Measurements from ENCODE around the gene C1QTNF3. TPM values are rescaled to one million over a fixed set of nuclear protein-coding genes. Genes with fewer than 3 reads are reported as not detected.

Gene C1QTNF3
- total and polyA plus RNA-seq, 2 of the 8 experiments (the other 6 are each of a cell fraction or from before 2014, with no cell fraction given) = 1.0 to 1.2 TPM

DNA sequence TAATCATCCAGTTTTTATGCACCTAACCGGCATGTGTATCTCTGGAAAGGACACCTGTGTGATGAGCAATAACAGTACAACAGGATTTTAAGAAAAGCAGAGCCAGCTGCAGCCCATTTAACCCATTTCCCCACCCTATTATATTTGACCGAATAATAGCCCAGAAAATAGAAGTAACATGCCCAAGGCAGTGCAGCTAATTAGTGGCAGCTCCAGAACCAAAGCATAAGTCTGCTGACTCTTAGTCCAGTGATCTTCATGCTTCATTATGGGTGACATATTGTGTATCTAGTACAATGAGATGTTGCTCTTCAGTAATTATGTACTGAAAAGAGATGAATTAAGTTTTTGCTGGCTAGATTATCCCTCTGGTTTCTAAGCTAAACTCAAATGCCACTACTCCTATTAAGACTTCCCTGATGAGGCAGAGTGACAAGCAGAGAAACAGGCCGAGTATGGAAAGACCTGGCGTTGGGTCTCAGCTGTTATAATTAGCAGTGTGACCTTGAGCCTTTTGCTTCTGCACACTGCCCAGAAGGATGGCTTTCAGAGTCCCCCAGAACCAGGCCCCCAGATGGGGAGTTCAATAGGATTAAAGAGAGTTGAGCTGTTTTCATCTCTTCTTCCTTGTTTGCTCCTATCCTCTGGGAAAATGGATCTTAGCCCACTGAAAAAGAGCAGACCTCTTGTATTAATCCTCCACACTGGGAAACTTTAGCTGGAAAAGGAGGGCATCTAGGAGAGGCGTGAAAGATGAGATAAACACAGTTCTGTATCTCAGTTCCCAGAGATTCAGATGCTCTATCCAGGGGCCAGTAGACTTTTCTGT is 10.8 kb upstream of the C1QTNF3 start:
- DNase-seq (ENCODE audit: low read depth in 1 of 2, low spot score in 2 of 2) (no peak), FAIRE-seq (no peak)
- H3K14ac ChIP-seq (ENCODE audit: insufficient read length) = no peak overlapping the region
- no peaks in the 10 kb centered on the region for H3K23me2 ChIP-seq (ENCODE audit: low read depth, low read length)
- H2AK5ac ChIP-seq (ENCODE audit: low read depth, low read length) = no peak overlapping the region
- no peak overlapping the region for H3K27ac ChIP-seq (ENCODE audit: low read depth, low read length)
- no peak overlapping the region for H4K8ac ChIP-seq (ENCODE audit: extremely low read depth, insufficient read depth, low read length)
- H3K9me3 ChIP-seq (ENCODE audit: insufficient read depth in 2 of 2, low read depth in 1 of 2, low read length in 1 of 2) = no peaks in the 10 kb centered on the region
- no peaks in the 10 kb centered on the region for H3K79me2 ChIP-seq (ENCODE audit: control insufficient read depth in 1 of 2, insufficient read depth in 2 of 2, low read length in 2 of 2)
- no peaks in the 10 kb centered on the region for H3K79me1 ChIP-seq (ENCODE audit: low read depth, low read length)
- no peak overlapping the region for H2BK20ac ChIP-seq (ENCODE audit: low read length)
- H4K91ac ChIP-seq (replicated peaks; ENCODE audit: insufficient read length, low read length) = no peak overlapping the region
- no peak overlapping the region for H3K56ac ChIP-seq (replicated peaks; ENCODE audit: insufficient read length, low read depth, low read length)
- no peaks in the 10 kb centered on the region for H3K4me1 ChIP-seq (replicated peaks in 1 of 4; ENCODE audit: control insufficient read depth in 3 of 4, insufficient read depth in 4 of 4, low read length in 3 of 4)
- no peak overlapping the region for H3K23ac ChIP-seq (ENCODE audit: insufficient read length)
- no peak overlapping the region for H3K4me3 ChIP-seq (ENCODE audit: extremely low read depth in 1 of 4, insufficient read depth in 2 of 4, low read depth in 3 of 4, low read length in 4 of 4)
- no peak overlapping the region for H2BK15ac ChIP-seq (ENCODE audit: low read length)
- TF ChIP-seq, protein P1, sequence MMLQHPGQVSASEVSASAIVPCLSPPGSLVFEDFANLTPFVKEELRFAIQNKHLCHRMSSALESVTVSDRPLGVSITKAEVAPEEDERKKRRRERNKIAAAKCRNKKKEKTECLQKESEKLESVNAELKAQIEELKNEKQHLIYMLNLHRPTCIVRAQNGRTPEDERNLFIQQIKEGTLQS (IDR thresholded peaks at IDR 0.05; ENCODE audit: insufficient read depth, low read depth, low read length) = no peak
- TF ChIP-seq CHD1 (IDR thresholded peaks at IDR 0.05; ENCODE audit: low read depth, low read length) = no peak
- TF ChIP-seq, protein P2, sequence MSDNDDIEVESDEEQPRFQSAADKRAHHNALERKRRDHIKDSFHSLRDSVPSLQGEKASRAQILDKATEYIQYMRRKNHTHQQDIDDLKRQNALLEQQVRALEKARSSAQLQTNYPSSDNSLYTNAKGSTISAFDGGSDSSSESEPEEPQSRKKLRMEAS (IDR thresholded peaks at IDR 0.05) = no peak
- TF ChIP-seq SP1 (IDR thresholded peaks at IDR 0.05; ENCODE audit: low read depth, low read length) = no peak
- TF ChIP-seq KDM1A (IDR thresholded peaks at IDR 0.05; ENCODE audit: borderline replicate concordance, low read length) = no peak
- no peak for TF ChIP-seq CHD2 (IDR thresholded peaks at IDR 0.05; ENCODE audit: low read length)
- TF ChIP-seq BACH1 (IDR thresholded peaks at IDR 0.05; ENCODE audit: low read length) = no peak
- no peak overlapping the region for H3K18ac ChIP-seq (ENCODE audit: extremely low read depth, low read length)
- H2BK12ac ChIP-seq (ENCODE audit: low read depth, low read length) = no peak overlapping the region
- no peak overlapping the region for H4K5ac ChIP-seq (ENCODE audit: insufficient read length, low read depth, low read length)
- no peaks in the 10 kb centered on the region; a peak in 1 of 8 replicates for H3K36me3 ChIP-seq (ENCODE audit: control insufficient read depth in 2 of 4, insufficient read depth in 4 of 4, low read length in 3 of 4)
- no peak overlapping the region for H3K4me2 ChIP-seq (ENCODE audit: insufficient read depth in 1 of 2, low read depth in 2 of 2, low read length in 2 of 2)
- H3K4ac ChIP-seq (replicated peaks; ENCODE audit: insufficient read length, low read depth, low read length) = no peak overlapping the region
- 88% methylated on average over 5 of the region's 5 CpGs; no CpG with 5 or more reads in 1 of the 2 experiments for WGBS, 2 experiments (ENCODE audit: extremely low coverage in 1 of 2, insufficient coverage in 1 of 2, insufficient read length in 1 of 2, insufficient replicate concordance in 2 of 2, low coverage in 1 of 2, low lambda C conversion rate in 2 of 2, missing lambda C conversion rate in 1 of 2)
- H2BK5ac ChIP-seq (ENCODE audit: low read depth, low read length) = no peak overlapping the region
- H4K20me1 ChIP-seq (replicated peaks in 1 of 2; ENCODE audit: control insufficient read depth in 1 of 2, insufficient read depth in 2 of 2, low read length in 2 of 2) = no peaks in the 10 kb centered on the region
- CTCF ChIA-PET (ENCODE audit: partially characterized antibody) = interaction anchor here (0.8 to 1.8 kb wide), 2 partner anchors 11 to 84 kb away, joined by 3 to 4 read pairs; partner anchors contain the start of gene C1QTNF3
- H3K9ac ChIP-seq (replicated peaks in 1 of 4; ENCODE audit: extremely low read depth in 1 of 4, low read depth in 3 of 4, low read length in 3 of 4) = no peak overlapping the region
- POLR2A ChIA-PET (ENCODE audit: partially characterized antibody) = no interaction called here
- no peak overlapping the region for H2BK120ac ChIP-seq (replicated peaks; ENCODE audit: low read depth, low read length)
- H2AFZ ChIP-seq (ENCODE audit: low read length) = no peak overlapping the region
- no peaks in the 10 kb centered on the region for H3K27me3 ChIP-seq (replicated peaks in 1 of 4; ENCODE audit: control insufficient read depth in 3 of 4, extremely low read depth in 1 of 4, insufficient read depth in 3 of 4, low read length in 3 of 4)
